ENCODE measurements around the gene RABL6.
"Not testable (repeated sequence)": the region's sequence is repeated elsewhere in the genome, so short reads cannot be mapped to it uniquely, and the experiment has no call there.

Gene RABL6

DNA sequence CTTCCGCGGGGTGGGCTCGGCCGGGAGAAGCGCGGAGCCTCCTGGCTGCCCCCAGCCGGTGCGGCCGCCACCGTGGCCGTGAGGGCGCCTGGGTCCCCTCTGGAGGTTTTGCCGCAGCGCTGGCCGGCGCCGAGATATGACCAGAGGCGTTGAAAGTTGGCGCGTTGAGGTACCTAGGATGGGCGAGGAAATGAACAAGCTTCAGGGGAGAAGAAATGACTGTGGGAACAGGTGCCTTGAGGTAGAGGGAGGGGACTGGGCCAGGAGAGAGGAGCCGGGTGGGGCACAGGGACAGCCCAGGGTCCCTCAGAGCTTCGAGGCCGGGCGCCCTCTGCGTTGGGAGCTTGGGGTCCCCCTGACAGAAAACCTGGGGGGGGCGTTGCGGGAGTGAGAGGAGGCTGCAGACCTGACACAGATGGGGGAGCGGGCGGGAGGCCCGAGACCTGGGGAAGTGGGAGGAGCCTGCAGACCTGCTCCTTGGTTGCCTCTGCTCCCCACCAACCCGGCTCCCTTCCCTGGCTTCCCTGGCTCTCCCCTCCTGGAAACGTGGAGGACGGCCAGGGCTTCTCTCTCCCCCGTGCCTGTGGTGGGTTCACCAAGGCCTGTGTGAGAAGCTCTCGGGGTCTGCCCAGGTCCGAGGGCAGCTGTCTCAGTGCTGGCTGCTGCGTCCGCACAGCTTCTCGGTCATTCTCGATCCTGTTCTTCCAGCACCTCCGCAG, 14.2 kb downstream of the RABL6 start:
- DNase-seq (ENCODE audit: low spot score) = no peak

DNA sequence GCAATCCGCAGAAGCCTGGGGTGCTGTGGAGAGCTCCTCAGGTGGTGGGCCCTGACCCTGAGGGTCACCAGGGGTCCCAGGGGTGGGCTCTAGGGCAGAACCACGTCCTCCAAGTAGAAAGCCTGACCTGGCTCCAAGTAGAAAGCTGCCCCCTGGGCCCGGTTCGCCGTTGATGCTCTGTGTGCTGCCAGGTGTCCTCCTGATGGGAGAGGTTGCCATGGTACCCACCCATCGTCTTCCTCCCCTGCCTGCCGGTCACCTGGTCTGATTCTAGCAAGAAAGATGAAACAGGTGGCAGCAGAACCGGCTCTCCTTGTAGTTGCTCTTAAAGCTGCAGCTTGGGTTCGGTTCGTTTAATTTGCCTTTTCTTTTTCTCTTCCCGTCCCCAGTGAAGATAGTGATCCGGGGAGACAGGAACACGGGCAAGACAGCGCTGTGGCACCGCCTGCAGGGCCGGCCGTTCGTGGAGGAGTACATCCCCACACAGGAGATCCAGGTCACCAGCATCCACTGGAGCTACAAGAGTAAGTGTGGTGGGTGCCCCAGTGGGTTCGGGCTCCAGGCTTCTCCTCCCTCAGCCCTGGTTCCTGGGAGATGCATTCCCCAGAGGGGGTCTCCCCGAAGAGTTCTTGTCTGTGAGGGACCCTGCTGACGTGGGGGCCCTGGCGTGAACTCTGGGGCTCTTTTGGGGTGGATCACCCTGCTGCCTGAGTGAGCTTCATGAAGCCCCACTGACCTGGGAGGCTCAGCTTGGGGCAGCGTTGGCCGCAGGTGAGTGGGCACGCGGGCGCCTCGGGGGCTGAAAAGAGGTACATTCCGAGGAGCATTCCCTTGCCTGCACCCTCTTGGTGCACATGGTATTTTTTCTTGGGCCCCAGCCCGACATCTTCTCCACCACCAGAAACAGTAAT, 15.6 kb downstream of the RABL6 start:
- DNase-seq (ENCODE audit: low spot score) = no peak

GRCh38 chr9:136824496-136825225, 16.9 kb downstream of the RABL6 start:
- no peak for DNase-seq (ENCODE audit: low spot score)

- DNase-seq (ENCODE audit: low spot score) = no peak
Observed at GRCh38 chr9:136825295-136826187, 17.8 kb downstream of the RABL6 start.

DNA sequence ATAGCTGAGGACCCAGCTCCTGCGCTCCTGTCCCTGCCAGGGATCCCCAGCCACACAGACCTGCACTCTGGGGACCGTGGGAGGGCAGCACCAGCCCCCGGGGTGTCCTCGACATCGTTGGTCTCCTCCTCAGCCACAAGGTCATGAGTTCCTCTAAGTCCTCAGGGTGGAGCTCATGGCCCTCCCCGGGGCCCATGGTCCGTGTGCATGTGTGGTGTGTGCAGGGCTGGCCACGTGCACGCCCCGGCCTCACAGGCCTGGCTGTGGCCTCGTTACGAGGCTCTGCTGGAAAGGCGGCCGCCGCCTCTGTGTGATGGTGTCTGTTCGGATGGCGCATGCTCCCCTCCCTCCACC, 18.4 kb downstream of the RABL6 start:
- DNase-seq (ENCODE audit: low spot score) = no peak

DNA sequence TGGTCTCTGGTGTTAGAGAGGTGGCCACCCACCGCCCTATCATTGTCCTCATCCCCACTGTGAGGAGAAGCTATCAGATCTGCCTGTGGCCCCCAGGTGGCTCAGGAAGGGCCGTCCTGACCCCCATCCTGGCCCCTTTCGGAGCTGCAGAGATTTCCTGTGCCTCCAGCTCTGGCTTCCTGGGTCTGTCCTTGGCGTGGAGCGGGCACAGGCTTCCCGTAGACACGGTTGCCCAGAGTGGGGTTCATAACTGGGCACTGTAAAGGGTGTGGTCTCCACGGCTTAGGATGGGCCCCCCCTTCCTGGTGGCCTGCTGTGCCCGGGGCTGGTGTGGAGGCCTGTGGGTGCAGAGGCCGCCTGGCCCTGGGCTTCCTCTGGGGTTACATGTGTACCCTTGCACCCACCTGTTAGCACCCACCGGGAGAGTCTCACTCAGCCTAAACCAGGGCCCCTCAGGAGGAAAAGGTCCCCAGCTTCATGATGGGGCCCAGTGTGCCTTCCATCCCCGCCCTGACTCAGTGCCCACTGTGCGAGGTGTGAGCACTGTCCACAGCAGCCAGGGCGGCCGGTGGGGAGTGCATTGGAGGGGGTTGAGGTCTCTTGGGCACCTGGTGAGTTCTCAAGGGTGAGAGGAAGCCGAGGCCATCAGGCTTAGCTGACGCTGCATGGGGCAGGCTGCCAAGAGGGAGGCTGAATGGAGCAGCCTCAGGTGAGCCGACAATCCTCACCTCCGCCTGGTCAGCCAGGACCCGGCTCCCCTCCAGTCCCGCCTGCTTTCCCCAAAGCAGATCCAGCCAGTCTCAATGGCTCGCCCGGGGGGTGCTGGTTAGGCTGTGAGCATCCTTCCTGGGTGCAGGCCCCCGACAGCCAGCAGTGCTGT, 19.2 kb downstream of the RABL6 start:
- DNase-seq (ENCODE audit: low spot score) = no peak

DNA sequence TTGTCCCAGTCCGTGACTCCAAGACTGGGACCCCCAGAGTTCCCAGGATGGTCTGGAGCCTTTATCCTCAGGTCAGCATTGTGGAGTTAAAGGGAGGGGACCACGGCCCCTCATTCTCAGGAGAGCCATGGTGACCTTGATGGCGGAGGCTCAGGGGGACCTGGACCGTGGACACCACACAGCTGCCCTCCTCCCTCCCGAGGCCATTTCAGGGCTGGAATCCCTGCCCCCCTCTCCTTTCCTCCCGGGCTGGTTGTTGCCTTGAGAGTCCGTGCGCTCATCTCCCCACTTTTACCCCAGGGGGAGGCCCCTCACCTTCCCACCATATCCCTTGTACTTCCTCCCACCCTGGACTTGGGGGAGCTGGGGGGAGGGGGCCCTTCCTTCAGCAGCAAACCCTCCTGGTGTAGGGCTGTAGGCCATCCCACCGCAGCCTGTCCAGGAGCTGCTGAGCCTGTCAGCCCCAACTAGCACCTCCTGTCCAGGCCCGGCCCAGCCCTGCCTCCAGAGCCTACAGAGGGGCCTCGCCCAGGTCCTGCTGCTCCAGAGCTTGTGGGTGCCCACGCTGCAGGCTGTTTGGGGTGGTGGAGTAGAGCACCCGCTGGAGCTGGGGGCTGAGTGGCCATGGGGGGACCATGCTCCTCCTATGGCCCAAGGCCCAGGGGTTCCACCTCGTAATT, 20.2 kb downstream of the RABL6 start:
- no peak for DNase-seq (ENCODE audit: low spot score)

DNA sequence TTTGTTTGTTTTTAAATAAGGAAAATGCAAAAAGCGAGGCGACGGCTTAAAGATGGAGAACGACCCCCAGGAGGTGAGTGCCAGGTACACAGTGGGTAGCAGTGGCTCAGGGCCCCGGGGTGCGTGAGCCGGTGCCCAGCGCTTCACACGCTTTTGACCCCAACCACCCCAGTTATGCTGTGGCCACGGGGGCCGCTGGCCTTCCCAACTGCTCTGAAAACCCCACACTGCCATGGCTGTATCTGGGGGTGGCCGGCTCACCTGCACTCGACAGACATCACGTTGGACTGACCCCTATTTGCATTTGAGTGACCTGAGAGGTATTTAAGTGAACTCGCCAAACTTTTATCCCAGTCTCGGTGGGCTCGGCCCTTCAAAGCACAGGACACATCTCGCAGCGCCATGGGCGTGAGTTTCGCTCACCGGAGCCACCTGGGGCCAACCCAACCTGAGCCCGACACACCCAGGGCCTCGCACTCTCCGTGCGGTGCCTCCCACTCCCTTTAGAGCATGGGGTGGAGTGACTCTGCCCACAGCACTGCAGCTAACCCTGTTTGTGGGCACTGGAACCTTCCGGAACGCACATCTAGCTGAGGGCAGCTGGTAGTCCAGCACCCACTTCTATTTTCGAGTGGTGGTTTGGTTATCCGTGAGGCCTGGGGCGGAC, 20.9 kb downstream of the RABL6 start:
- no peak for DNase-seq (ENCODE audit: low spot score)

DNA sequence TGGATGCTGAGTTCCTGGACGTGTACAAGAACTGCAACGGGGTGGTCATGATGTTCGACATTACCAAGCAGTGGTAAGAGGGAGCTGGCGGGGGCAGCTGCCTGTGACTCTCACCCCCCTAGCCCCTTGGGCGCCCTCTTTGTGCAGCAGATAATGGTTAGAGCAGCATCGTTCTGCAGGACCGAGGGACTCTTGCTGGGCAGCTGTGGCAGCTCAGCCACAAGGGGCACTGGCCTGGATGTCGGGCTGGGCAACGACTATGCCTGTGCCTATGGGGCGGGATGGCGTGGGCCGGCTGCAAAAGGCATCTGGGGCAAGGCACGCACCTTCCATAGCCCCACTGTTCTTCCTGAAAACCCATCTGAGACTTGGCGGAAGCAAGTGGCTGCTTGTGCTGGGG, 21.7 kb downstream of the RABL6 start:
- DNase-seq (ENCODE audit: low spot score) = no peak

DNA sequence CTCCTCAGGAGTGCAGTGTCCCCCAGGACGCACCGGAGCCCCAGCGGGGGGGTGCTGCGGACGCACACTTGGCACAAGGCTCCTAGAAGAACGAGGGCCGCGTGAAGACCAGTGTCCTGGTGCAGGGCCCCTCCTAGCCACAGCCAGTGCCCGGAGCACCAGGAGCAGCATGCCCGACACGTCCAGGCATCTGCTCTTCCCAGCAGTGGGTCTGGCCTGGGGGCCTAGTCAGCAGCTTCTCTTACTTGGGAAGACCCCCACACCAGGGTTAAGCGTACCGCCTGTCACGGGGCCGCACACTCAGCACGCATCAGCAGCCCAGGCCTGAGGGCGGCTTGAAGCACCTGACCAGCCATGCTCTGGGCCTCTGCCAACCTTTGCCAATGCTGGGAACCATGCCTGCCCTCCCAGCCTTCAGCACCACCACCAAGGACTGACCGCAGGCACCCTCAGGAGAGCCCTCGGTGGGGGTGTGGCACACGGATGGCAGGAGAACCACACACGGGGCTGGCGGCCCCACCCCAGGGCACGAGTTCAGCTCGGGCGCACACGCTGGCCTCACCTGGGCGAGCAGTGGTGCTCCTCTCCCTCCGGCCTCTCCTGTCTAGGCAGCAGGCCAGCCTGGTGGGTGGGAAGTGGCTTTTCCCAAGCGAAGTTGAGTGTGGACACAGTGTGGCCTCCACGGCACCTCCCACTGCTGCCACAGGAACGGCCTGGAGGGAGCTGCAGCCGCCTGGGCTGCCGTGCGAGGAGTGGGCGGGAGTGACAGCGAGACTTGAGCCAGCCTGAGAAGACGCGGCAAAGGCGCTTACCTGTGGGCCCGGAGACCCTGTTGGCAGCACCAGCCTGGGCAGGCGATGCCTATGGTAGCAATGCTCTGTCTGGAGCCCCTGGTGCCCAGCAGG, 22.5 kb downstream of the RABL6 start:
- no peak for DNase-seq (ENCODE audit: low spot score)

- no peak for DNase-seq (ENCODE audit: low spot score)
Observed at GRCh38 chr9:136831002-136831719, 23.4 kb downstream of the RABL6 start.

DNA sequence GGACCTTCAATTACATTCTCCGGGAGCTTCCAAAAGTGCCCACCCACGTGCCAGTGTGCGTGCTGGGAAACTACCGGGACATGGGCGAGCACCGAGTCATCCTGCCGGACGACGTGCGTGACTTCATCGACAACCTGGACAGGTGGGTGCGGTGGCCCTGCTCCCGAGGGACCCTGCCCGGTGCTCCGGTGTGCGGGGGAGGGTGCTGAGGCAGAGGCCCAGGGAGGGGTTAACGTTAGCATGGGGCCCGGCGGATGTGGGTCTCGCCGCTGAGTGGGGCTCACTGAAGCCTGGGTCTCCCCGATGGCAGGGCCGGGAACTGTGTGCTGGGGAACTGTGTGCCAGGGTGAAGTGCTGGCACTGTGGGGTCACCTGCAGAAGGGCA, 24.0 kb downstream of the RABL6 start:
- DNase-seq (ENCODE audit: low spot score) = no peak

DNA sequence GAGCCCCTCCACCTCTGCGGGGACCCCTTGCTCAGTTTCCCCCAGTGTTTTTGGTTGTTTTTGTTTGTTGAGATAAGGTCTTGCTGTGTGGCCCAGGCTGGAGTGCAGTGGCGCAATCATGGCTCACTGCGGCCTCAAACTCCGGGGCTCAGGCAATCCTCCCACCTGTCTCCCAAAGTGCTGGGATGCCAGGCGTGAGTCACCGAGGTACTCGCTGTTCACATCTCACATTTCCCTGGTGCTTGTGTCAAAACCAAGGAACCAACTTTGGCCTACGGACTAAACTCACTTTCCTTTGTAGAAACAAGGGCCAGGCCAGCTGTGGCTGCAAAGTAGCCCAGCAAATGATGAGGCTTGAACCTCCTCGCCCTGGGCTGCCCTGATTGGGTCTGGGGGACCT, 24.8 kb downstream of the RABL6 start:
- no peak for DNase-seq (ENCODE audit: low spot score)

DNA sequence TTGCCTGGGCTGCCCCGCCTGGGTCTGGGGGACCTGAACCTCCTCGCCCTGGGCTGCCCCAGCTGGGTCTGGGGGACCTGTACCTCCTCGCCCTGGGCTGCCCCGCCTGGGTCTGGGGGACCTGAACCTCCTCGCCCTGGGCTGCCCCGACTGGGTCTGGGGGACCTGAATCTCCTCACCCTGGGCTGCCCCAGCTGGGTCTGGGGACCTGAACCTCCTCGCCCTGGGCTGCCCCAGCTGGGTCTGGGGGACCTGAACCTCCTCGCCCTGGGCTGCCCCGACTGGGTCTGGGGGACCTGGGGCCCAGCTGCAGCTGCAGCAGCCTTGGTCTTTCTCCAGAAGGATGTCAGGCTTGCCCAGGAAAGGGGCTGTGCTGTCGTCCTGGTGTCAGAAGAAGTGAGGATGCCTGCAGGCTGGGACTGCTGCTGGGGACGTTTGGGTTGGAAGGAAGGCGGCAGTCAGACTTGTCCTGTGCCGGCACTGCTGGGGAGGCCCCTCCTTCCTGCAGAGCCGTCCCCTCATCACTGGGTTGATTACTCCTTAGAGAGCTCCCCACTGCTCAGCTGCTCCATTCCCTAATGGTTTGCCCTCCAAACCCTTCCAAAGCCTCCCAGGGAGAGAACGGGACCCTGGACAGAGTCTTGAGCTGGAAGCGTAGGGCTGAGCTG, 25.8 kb downstream of the RABL6 start:
- DNase-seq (ENCODE audit: low spot score) = not testable (repeated sequence)

DNA sequence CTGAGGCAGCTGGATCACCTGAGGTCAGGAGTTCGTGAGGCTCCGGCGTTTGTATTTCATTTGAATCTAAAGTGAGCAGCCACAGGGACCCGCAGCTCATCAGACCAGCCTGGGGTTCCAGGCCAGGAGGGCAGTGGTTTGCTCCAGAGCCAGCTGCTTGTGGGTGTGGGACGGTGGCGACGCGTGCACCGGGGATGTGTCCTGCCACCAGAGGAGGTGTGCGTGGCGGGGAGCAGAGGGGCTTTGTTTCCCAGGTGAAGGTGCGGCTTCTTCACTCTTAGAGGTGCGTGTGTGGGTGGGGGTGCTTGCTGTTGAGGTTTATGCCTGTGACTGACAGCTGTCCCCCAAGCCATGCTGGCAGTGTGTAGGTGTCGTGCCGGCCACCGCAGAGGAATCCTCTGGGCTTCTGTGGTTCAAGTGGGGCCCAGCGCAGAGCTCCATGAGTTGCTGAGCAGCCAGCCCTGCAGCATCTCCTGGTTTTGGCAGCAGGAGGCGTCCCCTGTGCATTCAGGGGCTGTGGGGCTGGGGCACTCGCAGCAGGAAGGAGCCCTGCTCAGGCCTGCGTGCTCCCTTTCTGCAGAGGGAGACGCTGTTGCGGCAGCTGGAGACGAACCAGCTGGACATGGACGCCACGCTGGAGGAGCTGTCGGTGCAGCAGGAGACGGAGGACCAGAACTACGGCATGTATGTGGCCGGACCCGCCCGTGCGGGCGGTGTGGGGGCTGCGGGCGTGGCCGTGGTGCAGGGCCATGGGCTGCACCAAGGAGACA, 27.6 kb downstream of the RABL6 start:
- no peak for DNase-seq (ENCODE audit: low spot score)
